ENCODE results near the gene ITK.

DNA sequence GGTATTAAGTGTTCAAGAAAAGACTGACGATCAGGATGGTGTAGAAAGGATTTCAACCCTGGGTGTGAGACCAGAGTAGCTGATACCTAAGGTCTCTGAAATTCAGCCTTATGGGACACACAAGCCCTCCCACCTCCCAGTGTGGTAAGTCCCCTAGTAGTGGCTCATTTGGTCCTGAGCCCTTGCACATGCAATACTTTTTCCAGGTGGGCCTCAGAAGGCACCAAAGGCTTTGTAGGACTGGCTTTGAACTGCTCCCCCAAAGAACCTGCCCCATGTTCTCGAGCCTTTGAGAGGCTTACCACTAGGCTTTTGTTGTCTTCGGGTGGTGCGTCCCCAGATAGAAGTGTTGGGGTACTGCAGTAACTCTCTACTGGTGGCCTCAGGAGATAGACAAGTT lies 15.4 kb upstream of the ITK start:
- TF ChIP-seq, protein P1, sequence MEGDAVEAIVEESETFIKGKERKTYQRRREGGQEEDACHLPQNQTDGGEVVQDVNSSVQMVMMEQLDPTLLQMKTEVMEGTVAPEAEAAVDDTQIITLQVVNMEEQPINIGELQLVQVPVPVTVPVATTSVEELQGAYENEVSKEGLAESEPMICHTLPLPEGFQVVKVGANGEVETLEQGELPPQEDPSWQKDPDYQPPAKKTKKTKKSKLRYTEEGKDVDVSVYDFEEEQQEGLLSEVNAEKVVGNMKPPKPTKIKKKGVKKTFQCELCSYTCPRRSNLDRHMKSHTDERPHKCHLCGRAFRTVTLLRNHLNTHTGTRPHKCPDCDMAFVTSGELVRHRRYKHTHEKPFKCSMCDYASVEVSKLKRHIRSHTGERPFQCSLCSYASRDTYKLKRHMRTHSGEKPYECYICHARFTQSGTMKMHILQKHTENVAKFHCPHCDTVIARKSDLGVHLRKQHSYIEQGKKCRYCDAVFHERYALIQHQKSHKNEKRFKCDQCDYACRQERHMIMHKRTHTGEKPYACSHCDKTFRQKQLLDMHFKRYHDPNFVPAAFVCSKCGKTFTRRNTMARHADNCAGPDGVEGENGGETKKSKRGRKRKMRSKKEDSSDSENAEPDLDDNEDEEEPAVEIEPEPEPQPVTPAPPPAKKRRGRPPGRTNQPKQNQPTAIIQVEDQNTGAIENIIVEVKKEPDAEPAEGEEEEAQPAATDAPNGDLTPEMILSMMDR (IDR thresholded peaks at IDR 0.05; ENCODE audit: borderline replicate concordance, extremely low read depth, low read length, poor library complexity, severe bottlenecking) = no peak
- no peak for TF ChIP-seq EZH2 (IDR thresholded peaks at IDR 0.05; ENCODE audit: borderline replicate concordance, low read depth, low read length, severe bottlenecking)

Measured in DND-41 (cell line).